Neural progenitor cell (in vitro differentiated cells): Measurements from ENCODE around the gene NME4. TPM values are rescaled to one million over a fixed set of nuclear protein-coding genes. Genes with fewer than 3 reads are reported as not detected.

ENCODE experiments used
- DNase-seq: peaks from one replicate; pipeline ENCODE4 v3.0.0-alpha.2; 2016; ENCODE audit warnings: low spot score
- H2AFZ ChIP-seq: fragments of 200-600 bp; sonication (generic); replicated peaks from 2 replicates; pipeline ENCODE4 v1.6.1; 2016; ENCODE audit warnings: antibody characterized with exemption
- H3F3A ChIP-seq: fragments of 200-600 bp; sonication (generic); 2 replicates; pipeline ENCODE4 v1.6.1; 2016; ENCODE audit warnings: antibody characterized with exemption, low read depth
- H3K27ac ChIP-seq: fragments of 200-600 bp; sonication (generic); 2 replicates; pipeline ENCODE4 v1.5.1; 2016; ENCODE audit warnings: mild to moderate bottlenecking
- H3K27me3 ChIP-seq: fragments of 200-600 bp; sonication (generic); 2 replicates; pipeline ENCODE4 v1.6.1; 2016; ENCODE audit warnings: mild to moderate bottlenecking, moderate library complexity
- H3K36me3 ChIP-seq: fragments of 200-600 bp; sonication (generic); 2 replicates; pipeline ENCODE4 v1.5.1; 2016
- H3K4me1 ChIP-seq: fragments of 200-600 bp; sonication (generic); 2 replicates; pipeline ENCODE4 v1.6.1; 2016; ENCODE audit warnings: mixed run types
- H3K4me2 ChIP-seq: fragments of 200-600 bp; sonication (generic); 2 replicates; pipeline ENCODE4 v1.6.1; 2016
- H3K4me3 ChIP-seq: fragments of 200-600 bp; sonication (generic); 2 replicates; pipeline ENCODE4 v1.5.1; 2016
- H3K79me2 ChIP-seq: fragments of 200-600 bp; sonication (generic); 2 replicates; pipeline ENCODE4 v1.6.1; 2016; ENCODE audit warnings: low read depth
- H3K9ac ChIP-seq: fragments of 200-600 bp; sonication (generic); 2 replicates; pipeline ENCODE4 v1.6.1; 2016
- H3K9me3 ChIP-seq: fragments of 200-600 bp; sonication (generic); 2 replicates; pipeline ENCODE4 v1.5.1; 2016; ENCODE audit warnings: low read depth
- H4K20me1 ChIP-seq: fragments of 200-600 bp; sonication (generic); 2 replicates; pipeline ENCODE4 v1.6.1; 2016; ENCODE audit warnings: low read depth
- H3K27ac Mint-ChIP-seq: 3 replicates; pipeline ENCODE4 v1.8.0; 2021; ENCODE audit warnings: mixed read lengths
- H3K27me3 Mint-ChIP-seq: 2 replicates; pipeline ENCODE4 v1.8.0; 2022; ENCODE audit warnings: low read depth, mild to moderate bottlenecking, inconsistent platforms, moderate library complexity, mixed read lengths; ENCODE audit not compliant: insufficient read depth
- H3K36me3 Mint-ChIP-seq: 3 replicates; pipeline ENCODE4 v1.8.0; 2021; ENCODE audit warnings: mixed read lengths
- H3K4me1 Mint-ChIP-seq: 3 replicates; pipeline ENCODE4 v1.8.0; 2021; ENCODE audit warnings: mixed read lengths
- H3K4me3 Mint-ChIP-seq: 3 replicates; pipeline ENCODE4 v1.8.0; 2021; ENCODE audit warnings: mild to moderate bottlenecking, moderate library complexity, mixed read lengths
- H3K9me3 Mint-ChIP-seq: 3 replicates; pipeline ENCODE4 v1.8.0; 2020; ENCODE audit warnings: mixed read lengths
- EZH2 ChIP-seq: fragments of 200-600 bp; sonication (generic); IDR thresholded peaks from 2 replicates; pipeline ENCODE4 v1.6.1; 2017; ENCODE audit warnings: antibody characterized with exemption, mild to moderate bottlenecking, moderate library complexity
- EZH2phosphoT487 ChIP-seq: fragments of 200-600 bp; sonication (generic); IDR thresholded peaks from 2 replicates; pipeline ENCODE4 v1.6.1; 2017; ENCODE audit warnings: antibody characterized with exemption
- small RNA-seq: library from RNA; depleted of rRNA; stranded (forward); fragments of <200 nt; gene quantifications from one replicate; pipeline ENCODE3, GENCODE V24; 2015
- total RNA-seq: library from RNA; depleted of rRNA; stranded (reverse); fragments of >200 nt; gene quantifications from 2 replicates; pipeline ENCODE4 v1.2.3, GENCODE V29; 2015; ENCODE audit warnings: low replicate concordance
- TF ChIP-seq, protein P1 (sequence below): fragments of 200-600 bp; sonication (generic); IDR thresholded peaks from 2 replicates; pipeline ENCODE4 v1.5.1; 2017; ENCODE audit warnings: antibody characterized with exemption, mild to moderate bottlenecking

The NME4 gene
- total RNA-seq, 1 donor from 2014 or later = 93.3 TPM

DNA sequence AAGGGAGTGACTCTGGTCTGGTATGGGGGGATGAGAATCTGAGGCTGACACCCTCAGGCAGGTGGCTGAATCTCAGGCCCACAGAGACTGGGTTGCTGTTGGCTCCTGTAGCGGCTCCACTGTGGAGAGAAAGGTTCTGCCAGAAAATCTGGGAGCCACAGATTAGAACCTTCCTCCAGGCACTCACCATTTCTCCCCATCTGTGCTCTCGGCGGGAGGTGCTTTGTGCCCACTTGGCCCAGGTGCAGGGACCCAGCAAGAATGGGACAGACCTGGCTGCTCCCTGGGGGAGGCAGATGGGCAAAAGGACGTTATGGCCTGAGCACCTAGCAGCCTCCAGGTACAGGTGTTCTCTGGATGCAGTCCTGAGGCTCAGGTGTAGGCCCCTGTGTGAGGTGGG lies 48.6 kb downstream of the NME4 start:
- no peak overlapping the region for H3K27ac Mint-ChIP-seq

More for the DNA sequence above, 48.6 kb downstream of the NME4 start:
- H3F3A ChIP-seq = no peaks in the 10 kb centered on the region
- Mint-ChIP-seq H3K9me3 (no peaks in the 10 kb centered on the region), H3K4me3 (no peak overlapping the region), H3K36me3 (peaks cover 16% of the 10 kb centered on the region), H3K4me1 (peaks cover 14% of the 10 kb centered on the region), H3K27me3 (peaks cover 2% of the 10 kb centered on the region)
- no peak overlapping the region for H3K27ac ChIP-seq
- no peaks in the 10 kb centered on the region for H3K36me3 ChIP-seq
- no peak for TF ChIP-seq EZH2phosphoT487
- TF ChIP-seq EZH2 = no peak
- TF ChIP-seq, protein P1, sequence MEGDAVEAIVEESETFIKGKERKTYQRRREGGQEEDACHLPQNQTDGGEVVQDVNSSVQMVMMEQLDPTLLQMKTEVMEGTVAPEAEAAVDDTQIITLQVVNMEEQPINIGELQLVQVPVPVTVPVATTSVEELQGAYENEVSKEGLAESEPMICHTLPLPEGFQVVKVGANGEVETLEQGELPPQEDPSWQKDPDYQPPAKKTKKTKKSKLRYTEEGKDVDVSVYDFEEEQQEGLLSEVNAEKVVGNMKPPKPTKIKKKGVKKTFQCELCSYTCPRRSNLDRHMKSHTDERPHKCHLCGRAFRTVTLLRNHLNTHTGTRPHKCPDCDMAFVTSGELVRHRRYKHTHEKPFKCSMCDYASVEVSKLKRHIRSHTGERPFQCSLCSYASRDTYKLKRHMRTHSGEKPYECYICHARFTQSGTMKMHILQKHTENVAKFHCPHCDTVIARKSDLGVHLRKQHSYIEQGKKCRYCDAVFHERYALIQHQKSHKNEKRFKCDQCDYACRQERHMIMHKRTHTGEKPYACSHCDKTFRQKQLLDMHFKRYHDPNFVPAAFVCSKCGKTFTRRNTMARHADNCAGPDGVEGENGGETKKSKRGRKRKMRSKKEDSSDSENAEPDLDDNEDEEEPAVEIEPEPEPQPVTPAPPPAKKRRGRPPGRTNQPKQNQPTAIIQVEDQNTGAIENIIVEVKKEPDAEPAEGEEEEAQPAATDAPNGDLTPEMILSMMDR = no peak
- DNase-seq = no peak
- no peak overlapping the region for H3K4me2 ChIP-seq
- H3K9me3 ChIP-seq = no peaks in the 10 kb centered on the region
- no peak overlapping the region for H2AFZ ChIP-seq
- H3K9ac ChIP-seq = no peak overlapping the region
- H3K79me2 ChIP-seq = peaks cover 85% of the 10 kb centered on the region
- H4K20me1 ChIP-seq = peaks cover 57% of the 10 kb centered on the region
- no peaks in the 10 kb centered on the region for H3K27me3 ChIP-seq
- no peak overlapping the region for H3K4me3 ChIP-seq
- no peaks in the 10 kb centered on the region for H3K4me1 ChIP-seq

Small RNA genes within 50 kb of the gene (small RNA-seq; reads per million reads assigned to genes)
- not detected for gene RF00019

Other genes with a start within 250 kb of the NME4 start
- gene HBZ, start 244.6 kb upstream of the NME4 start, total RNA-seq = not detected in 2 replicates
- not detected in 2 replicates for gene HBM, start 231.2 kb upstream of the NME4 start, total RNA-seq
- gene HBA2, start 224.3 kb upstream of the NME4 start, total RNA-seq = not detected in 2 replicates
- not detected in 2 replicates for gene HBA1, start 220.5 kb upstream of the NME4 start, total RNA-seq
- 3.8 TPM in 1 of 2 replicates, not detected in the other for gene HBQ1, start 216.7 kb upstream of the NME4 start, total RNA-seq
- 198 and 231 TPM in 2 replicates for gene LUC7L, start 167.8 kb upstream of the NME4 start, total RNA-seq
- 115 and 159 TPM in 2 replicates for gene FAM234A, start 162.4 kb upstream of the NME4 start, total RNA-seq
- gene RGS11, start 121.3 kb upstream of the NME4 start, total RNA-seq = 0.52 and 0.96 TPM in 2 replicates
- gene ARHGDIG, start 116.6 kb upstream of the NME4 start, total RNA-seq = 0.84 TPM in 1 of 2 replicates, not detected in the other
- 0.53 TPM in 1 of 2 replicates, not detected in the other for gene PDIA2, start 114.0 kb upstream of the NME4 start, total RNA-seq
- 19.6 and 35.4 TPM in 2 replicates for gene AXIN1, start 44.5 kb upstream of the NME4 start, total RNA-seq
- 82.2 and 138 TPM in 2 replicates for gene MRPL28, start 26.7 kb upstream of the NME4 start, total RNA-seq
- gene PGAP6, start 15.2 kb upstream of the NME4 start, total RNA-seq = 16.7 and 49.5 TPM in 2 replicates
- 7.1 and 24.3 TPM in 2 replicates for gene DECR2, start 4.7 kb downstream of the NME4 start, total RNA-seq
- 15.5 and 45.2 TPM in 2 replicates for gene RAB11FIP3, start 28.4 kb downstream of the NME4 start, total RNA-seq
- 6.8 and 41.0 TPM in 2 replicates for gene CAPN15, start 130.5 kb downstream of the NME4 start, total RNA-seq
- gene PRR35, start 163.2 kb downstream of the NME4 start, total RNA-seq = not detected in 2 replicates
- 0.28 TPM in 1 of 2 replicates, not detected in the other for gene NHLRC4, start 169.8 kb downstream of the NME4 start, total RNA-seq
- 16.1 and 60.7 TPM in 2 replicates for gene PIGQ, start 172.8 kb downstream of the NME4 start, total RNA-seq
- gene RAB40C, start 192.9 kb downstream of the NME4 start, total RNA-seq = 6.0 and 30.0 TPM in 2 replicates
- gene WFIKKN1, start 233.8 kb downstream of the NME4 start, total RNA-seq = 5.9 and 22.5 TPM in 2 replicates
- 46.0 and 125 TPM in 2 replicates for gene METTL26, start 239.1 kb downstream of the NME4 start, total RNA-seq
- gene MCRIP2, start 244.6 kb downstream of the NME4 start, total RNA-seq = 1.5 and 4.7 TPM in 2 replicates